HG03469 (cell line): Measurements from ENCODE around the gene F2RL2.

Source experiments
- ATAC-seq: cut with Tn5 transposase; IDR thresholded peaks from one replicate; pipeline ENCODE4 v1.9.1; 2021; ENCODE audit warnings: mild to moderate bottlenecking, moderate library complexity, moderate number of reproducible peaks; ENCODE audit not compliant: unreplicated experiment

The F2RL2 gene

DNA sequence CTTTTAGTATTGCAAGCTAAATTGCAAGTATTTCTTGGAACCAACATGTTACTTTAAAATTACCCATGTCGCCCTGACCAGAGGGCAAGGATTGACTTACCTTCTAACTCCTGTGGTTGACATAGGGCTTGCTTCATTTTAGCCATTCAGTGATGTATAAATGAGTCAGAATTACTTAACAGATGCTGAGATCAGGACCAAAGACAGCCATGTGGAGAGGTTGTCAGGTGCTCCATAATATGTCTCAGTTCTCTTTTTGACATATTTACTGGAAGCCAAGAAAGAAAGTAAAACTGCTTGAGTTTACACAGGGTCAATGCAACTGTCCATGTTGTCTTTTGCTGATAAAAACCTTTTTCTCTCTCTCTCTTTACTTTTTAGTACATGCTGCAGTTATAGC lies 33.2 kb downstream of the F2RL2 start:
- peak; percentile 84 for ATAC-seq

DNA sequence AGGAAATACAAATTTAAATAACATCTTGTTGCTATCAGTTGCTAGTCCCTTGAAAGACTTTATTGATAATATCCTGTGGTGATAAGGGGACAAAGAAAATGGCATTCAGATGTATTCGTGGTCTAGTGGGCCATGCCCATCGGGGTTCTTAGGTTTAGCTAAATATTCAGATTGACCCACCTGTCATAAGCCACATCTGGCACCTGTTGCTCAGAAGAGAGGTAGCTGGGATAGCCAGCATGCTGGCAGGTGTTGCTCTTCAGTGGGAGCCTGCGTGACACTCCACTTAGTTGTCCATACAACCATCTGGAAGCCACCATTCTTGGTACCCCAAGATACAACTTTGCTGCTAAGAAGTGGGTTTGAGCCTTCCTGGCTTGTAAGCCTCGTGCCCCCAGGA lies 36.7 kb downstream of the F2RL2 start:
- no peak for ATAC-seq

DNA sequence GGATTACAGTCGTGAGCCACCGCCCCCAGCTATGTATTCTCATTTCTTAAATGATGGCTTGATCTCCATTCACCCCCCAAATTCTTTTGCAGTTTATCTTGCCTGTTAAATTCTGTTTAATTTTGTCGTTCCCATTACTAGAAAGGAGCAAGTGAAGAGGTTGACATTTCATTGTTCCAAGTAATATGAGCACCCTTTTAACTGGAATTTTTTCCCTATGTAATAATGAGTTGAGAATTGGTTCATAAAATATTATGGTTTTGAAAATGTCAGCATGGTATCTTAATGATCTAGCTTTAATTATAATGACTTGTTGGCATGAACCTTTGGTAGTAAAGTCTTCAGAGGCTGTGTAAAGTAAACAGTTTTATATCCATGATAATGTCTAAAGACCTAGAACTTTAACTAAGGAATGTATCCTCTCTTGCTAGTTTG lies 37.4 kb downstream of the F2RL2 start:
- ATAC-seq, result no peak

DNA sequence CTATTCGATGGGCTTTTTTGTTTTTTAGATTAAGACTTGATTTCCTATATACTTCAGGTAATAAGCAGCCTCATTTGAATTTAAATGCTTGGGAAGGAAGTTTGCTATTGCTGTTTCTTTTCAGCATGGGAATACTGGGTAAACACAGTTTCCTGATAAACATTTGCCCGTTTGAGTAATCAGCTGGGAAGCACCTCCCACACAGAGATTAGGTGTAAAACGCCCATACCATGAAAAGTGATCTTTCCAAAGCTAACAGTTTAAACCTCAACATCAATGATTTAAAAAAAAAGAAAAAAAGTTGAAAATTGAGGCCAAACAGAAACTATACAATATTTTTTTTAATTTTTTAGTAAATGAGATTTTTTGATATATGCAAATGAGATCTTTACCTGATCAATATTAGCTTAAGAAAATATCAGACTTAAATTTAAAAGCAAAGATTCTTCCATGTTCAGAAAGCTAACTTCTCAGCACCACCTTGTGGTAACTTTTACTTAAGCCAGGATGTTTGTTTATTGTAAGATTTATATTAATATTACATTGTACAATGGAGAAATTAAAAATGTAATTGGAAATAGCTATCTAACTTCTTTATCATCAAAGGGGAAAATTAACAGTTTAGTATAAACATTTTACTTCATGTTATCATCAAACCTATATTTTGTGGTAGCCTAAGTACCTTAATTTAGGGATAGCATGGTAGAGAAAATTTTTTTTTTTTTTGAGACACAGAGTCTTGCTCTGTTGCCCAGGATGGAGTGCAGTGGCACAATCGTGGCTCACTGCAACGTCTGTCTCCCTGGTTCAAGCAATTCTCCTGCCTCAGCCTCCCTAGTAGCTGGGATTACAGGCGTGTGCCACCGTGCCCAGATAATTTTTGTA lies 39.8 kb downstream of the F2RL2 start:
- ATAC-seq, result no peak

DNA sequence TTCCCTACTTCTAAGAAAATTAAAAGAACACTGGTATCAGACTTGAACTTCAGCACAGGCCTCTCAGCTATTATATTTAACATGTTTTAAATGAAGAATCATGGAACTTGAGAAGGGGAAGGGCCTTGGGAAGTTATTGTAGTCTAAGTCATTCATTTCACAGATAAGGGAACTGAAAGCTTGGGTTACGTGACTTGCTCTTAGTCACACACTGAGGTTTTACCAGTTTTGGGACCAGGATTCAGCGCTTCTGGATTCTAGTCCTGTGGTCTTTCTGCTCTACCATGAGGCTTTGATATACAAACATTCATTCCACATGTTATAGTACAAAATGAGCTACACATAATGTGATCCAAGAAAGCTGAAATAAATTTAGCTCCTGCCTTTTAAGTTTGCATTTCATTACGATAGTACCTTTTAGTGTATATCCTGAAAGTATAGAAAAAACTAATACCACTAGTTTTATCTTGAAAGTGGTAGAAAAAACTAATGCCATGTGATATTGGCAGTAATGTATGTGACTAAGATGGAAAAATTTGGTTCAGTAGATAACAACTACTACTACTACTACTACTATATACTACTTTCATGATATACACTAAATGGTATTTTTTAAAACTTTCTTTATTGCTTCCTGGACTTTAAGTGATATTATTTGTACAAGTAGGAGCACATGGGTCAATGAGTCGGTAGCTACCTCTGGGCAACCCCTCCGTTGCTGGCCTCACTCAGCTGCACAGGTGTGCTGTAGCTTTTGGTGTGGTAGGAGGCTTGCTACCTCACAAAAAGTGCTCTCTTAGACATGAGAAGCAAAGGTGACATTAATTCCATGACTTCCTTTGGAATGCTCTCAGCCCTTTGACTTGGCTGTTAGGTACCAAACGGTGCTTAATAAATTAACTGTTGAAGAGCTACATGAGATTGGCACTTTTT lies 40.7 kb downstream of the F2RL2 start:
- ATAC-seq, result peak; percentile 58

DNA sequence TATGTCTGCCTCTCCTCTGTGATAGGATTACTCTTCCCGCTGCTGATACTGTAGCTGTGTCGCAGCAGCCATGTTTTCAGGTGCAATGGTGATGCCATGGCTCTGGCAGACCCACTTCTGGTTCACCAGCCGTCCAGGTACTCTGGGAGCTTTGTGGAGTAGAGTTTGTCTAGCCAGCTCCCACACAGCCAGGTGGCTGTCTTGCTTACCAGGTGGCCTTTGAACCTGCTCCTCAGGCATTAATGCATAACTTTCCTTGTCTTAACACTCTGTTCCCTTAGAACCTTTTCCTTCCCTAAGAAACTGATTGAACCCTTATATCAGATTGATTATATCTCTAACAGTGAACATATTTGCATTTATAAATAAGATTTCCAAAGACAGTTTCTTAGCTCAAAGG lies 42.2 kb downstream of the F2RL2 start:
- ATAC-seq, result no peak

DNA sequence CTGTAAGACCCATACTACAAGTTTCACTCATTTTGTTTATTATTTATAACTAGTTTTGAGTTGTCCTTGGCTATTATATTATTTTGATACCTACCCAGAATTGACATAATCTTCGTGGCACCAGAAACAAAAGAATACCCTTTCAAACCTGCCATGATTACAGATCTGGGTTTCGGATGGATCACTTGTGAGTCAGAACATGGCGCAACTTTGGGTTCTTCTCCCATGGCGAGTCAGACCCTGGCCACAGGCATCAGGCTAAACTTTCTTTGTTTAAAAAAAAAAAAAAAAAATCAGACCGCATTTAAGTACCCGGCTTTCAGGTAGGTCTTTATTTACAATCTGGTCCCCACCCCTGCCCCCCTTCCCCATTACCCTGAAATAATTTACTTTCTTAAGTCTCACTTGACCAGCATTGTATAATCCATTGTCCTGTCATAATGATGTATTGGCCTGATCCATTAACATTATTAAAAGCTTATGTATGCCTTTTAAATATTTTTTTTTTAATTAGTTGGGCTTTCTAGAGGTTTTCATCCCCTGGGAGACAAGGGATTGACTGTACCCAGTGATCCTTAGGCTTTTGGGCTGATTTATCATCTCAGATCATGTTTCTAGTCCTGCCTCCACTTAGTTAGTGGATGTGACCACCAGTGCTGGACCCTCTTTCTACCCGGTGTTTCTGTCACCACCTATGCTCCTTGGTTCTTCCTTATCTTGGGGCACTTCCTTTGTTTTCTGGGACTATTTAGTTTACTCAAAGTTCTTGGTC lies 43.9 kb downstream of the F2RL2 start:
- no peak for ATAC-seq

DNA sequence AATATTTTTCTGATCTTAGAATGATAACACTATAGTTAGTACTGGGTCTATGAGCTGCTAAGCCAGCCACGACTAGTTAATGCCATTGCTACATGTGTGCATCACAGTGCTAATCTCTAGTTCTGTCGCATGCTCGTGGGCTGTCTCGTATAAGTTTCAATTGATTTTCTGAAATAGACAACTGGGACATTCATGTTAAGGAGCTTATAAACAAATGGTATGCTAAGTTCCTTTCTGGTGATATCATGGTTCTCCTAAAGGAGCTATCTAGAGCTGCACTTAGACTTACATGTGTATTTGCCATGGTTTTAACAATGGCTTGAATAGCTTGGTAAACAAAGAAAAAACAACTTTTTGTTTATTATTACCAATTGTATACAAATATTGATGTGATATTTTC lies 46.2 kb downstream of the F2RL2 start:
- no peak for ATAC-seq

DNA sequence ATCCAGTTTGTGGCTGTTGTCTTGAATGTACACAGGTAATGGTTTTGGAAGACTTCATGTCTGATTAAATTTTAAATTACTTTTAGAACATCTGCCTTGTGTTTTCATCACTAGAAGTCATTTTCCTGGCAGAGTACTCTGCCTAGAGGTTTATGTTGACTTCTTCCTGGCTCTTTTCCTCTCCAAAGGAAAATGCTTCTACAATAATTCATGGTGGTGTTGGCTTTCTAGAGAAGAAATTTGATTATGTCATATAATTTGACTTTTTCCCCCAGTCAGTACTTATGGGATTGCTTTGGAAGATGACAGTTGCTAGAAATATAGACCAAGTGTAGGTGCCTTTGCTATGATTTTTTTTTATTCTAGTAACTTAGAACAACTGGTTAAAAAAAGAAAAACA lies 46.8 kb downstream of the F2RL2 start:
- ATAC-seq, result no peak

DNA sequence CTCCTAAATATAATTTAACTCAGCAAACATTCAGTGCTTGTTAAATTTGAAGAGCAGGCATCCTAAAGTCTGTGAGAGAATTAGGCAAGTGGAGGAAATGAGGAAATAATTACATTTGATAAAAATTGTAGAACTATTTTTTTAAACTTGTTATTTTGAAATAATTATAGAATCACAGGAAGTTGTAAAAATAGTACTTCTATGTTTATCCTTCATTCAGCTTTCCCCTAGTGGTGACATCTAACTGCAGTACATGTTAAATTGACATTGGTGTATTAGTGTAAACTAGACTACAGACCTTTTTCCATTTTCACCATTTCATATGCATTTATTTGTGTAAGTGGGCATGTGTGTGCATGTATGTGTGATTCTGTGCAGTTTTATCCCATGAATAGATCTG lies 51.6 kb downstream of the F2RL2 start:
- ATAC-seq, result no peak

DNA sequence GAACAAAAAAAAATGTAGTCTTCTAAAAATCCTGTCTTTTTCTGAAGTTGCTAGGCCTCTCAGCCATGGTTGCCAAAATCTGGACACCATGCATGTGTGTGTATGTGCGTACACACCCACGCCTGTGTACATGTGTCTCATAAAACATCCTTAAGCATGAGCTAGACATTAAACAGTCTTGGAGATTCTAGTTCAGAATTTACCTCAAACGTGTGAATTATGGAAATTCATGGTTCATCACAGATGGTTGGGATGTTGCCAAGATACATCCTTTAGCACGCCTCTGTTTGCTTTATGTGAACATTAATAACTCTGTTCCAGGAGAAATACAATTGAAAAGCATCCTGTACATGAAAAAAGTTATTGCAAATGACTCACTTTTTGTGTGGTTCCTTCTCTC lies 53.0 kb downstream of the F2RL2 start:
- no peak for ATAC-seq
